AML-193 (cell line): ENCODE data around the gene GLYATL3.
"Not testable (repeated sequence)": the region's sequence is repeated elsewhere in the genome, so short reads cannot be mapped to it uniquely, and the experiment has no call there.

ENCODE experiments used
- DNase-seq, 2 experiments: peaks; one replicate each; lab custom pipeline; 2025; lab: John Stamatoyannopoulos, UW

The GLYATL3 gene

GRCh38 chr6:49499623-49500022 lies at the start of gene GLYATL3:
Gene GLYATL3 (plus strand): TSS chr6:49499923. CDS start chr6:49511991, 12,068 bp downstream.
- no peak for DNase-seq

DNA sequence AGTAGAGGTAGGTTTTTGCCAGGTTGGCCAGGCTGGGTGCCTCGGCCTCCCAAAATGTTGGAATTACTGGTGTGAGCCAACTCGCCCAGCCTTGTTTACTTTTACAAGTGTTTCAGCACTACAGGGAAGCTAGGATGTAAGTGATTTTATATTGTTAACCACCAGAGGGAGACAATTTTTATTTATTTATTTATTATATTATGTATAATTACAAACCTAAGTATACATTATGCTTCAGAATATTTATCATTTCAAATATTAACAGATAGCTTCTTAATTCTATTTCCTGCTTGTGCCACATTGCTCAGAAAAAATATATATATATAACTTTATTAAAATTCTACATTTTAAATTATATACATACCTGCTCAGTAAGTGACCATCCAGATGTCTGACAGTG lies 46.5 kb upstream of the GLYATL3 start:
- DNase-seq: peak; percentile 26 to 52

GRCh38 chr6:49454787-49455709 lies 44.7 kb upstream of the GLYATL3 start:
- DNase-seq: no peak

DNA sequence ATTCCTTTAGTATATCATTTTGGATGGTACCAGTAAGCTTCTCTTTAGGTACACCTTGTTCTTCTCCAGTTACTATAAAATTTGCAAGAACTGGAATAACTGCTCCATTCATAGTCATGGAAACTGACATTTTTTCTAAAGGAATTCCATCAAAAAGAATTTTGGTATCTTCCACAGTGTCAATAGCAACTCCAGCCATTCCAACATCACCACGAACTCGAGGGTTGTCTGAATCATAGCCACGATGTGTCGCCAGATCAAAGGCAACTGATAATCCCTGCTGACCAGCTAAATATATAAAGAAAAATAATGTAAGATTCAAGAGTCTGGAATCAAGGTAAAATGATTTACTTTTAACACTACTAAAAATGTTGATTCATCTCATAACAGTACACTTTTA lies 42.0 kb upstream of the GLYATL3 start:
- no peak for DNase-seq

DNA sequence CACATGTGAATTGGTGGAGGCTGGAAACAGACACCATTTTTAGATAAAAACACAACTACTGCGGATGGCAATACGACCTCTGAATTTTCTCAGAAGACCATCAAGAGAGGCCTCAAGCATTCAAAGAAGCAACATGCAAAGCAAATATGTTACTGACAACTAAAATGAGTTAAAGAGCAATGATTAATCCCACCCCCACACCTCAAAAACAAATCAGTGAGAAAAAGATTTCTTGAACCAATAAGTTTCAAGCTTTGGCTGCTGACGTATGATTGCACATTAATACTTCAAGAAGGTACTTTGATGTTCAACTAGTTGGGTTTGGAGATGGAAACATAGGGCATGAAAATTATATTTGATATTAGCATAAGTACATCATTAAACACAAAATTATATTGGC lies 37.7 kb upstream of the GLYATL3 start:
- DNase-seq: peak in 1 of 2 experiments; percentile 10

GRCh38 chr6:49462599-49462926 lies 37.2 kb upstream of the GLYATL3 start:
- DNase-seq: no peak

- peak; percentile 95 to 97 for DNase-seq
Measured at GRCh38 chr6:49462927-49463611, 36.7 kb upstream of the GLYATL3 start, which contains the start of the genes CENPQ and MMUT. Gene CENPQ (plus strand): TSS chr6:49463370. CDS start chr6:49470177, 6,807 bp downstream. Gene MMUT (minus strand): TSS chr6:49463253. CDS start chr6:49459466, 3,787 bp downstream.

- DNase-seq: no peak
Measured at GRCh38 chr6:49463612-49463967, 36.1 kb upstream of the GLYATL3 start.

DNA sequence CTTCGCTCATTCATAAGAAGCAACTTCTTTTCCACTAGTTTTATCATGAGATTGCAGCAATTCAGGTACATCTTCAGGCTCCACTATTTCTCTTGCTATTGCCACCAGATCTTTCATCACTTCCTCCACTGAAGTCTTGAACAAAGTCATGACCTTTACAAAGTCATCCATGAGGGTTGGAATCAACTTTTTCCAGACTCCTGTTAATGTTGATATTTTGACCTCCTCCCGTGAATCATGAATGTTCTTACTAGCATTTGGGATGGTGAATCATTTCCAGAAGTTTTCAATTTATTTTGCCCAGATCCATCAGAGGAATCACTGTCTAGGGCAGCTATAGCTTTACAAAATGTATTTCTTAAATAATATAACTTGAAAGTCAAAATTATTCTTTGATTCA lies 35.0 kb upstream of the GLYATL3 start:
- peak in 1 of 2 experiments; percentile 7 for DNase-seq

DNA sequence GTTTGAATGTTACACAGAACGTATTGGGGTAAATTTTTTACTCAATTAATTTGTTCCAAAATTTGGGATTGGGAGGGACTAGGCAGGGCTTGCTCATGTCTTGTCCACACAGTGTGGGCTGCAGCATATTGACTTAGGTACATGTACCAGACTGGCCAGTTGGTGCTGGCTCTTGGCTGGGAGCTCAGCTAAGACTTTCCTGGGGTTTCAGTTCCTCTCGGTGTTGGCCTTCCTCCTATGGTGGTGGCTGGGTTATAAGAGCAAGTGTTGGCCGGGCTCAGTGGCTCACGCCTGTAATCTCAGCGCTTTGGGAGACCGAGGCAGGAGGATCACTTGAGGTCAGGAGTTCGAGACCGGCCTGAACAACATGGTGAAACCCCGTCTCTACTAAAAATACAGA lies 31.7 kb upstream of the GLYATL3 start:
- DNase-seq: no peak

DNA sequence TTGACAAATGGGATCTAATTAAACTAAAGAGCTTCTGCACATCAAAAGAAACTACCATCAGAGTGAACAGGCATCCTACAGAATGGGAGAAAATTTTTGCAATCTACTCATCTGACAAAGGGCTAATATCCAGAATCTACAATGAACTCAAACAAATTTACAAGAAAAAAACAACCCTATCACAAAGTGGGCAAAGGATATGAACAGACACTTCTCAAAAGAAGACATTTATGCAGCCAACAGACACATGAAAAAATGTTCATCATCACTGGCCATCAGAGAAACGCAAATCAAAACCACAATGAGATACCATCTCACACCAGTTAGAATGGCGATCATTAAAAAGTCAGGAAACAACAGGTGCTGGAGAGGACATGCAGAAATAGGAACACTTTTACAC lies 23.2 kb upstream of the GLYATL3 start:
- DNase-seq: not testable (repeated sequence)

GRCh38 chr6:49479308-49479970 lies 20.3 kb upstream of the GLYATL3 start:
- DNase-seq: no peak

GRCh38 chr6:49481846-49482245 lies 17.9 kb upstream of the GLYATL3 start:
- not testable (repeated sequence) for DNase-seq

GRCh38 chr6:49483380-49483779 lies 16.3 kb upstream of the GLYATL3 start:
- DNase-seq: not testable (repeated sequence)

DNA sequence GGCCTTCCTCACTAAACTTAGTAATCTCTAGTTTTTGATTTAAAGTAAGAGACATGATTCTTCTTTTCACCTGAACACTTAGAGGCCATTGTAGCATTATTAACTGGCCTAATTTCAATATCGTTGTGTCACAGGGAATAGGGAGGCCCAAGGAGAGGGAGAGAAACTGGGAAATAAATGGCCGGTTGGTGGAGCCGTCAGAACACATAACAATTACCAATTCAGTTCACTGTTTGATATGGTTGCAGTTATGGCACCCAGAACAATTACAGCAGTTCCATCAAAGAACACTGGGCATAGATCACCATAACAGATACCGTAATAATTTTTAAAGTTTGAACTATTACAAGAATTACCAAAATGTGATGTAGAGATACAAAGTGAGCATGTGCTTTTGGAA lies 9.1 kb upstream of the GLYATL3 start:
- no peak for DNase-seq

GRCh38 chr6:49497304-49497703 lies 2.4 kb upstream of the GLYATL3 start:
- DNase-seq: no peak

GRCh38 chr6:49499126-49499525 lies 597 bp upstream of the GLYATL3 start:
- no peak for DNase-seq

GRCh38 chr6:49504666-49505065 lies 4.9 kb downstream of the GLYATL3 start:
- DNase-seq: no peak

- DNase-seq: no peak
Measured at GRCh38 chr6:49506569-49507111, 6.9 kb downstream of the GLYATL3 start.

GRCh38 chr6:49509342-49509741 lies 9.6 kb downstream of the GLYATL3 start:
- DNase-seq: no peak

DNA sequence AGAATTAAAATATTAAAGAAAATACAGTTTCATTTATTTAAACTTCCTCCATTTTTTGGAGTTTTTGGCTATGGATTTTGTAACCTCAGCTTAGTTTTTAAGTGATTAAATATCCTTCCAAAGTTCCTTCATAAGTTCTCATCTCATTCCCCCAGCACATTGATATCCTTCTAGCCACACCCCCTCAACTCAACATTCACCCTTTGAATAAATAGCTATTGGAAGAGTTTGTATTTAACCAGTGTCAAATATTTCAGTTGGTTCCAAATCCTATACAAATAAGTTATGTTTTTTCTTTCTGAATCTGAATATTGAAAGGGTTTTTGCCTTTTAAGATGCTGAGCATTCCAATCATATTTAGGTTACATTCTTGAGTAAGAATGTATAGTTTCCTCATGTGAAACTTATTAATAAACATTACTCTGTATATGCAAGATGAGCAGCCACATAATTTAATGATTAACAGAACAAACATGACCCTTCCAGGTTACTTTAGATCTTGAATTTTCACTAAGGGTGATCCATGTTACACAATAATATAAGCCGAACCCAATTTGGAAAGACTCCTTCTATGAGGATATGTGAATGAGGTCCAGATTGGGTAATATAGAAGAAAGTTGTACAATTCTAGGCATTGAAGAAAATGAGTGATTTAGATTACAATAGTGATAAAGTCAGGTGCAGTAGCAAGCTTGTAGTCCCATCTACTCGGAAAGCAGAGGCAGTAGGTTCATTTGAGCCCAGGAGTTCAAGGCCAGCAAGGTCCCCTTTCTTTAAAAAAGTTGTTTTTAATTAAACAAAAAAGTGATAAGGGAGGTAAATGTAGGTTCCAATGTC lies 13.6 kb downstream of the GLYATL3 start:
- no peak for DNase-seq
